AG09309 (cell line): ENCODE measurements around the gene ABTB1.

Experiments
- DNase-seq: peaks from one replicate; pipeline ENCODE4 v3.0.0-alpha.2; 2010; ENCODE audit warnings: low read depth
- H3K4me3 ChIP-seq: 2 replicates; pipeline ENCODE4 v1.5.1; 2011; ENCODE audit warnings: mild to moderate bottlenecking, low read depth, low read length, moderate library complexity; ENCODE audit not compliant: control insufficient read depth
- CTCF ChIP-seq: IDR thresholded peaks from 2 replicates; pipeline ENCODE4 v1.5.1; 2011; ENCODE audit warnings: mild to moderate bottlenecking, low read depth, low read length, inconsistent platforms; ENCODE audit not compliant: insufficient read depth, control insufficient read depth; ENCODE audit errors: missing control alignments

ABTB1 gene

GRCh38 chr3:127726894-127727293, 54.1 kb downstream of the ABTB1 start:
- H3K4me3 ChIP-seq = no peak overlapping the region
- no peak for TF ChIP-seq CTCF
- no peak for DNase-seq

DNA sequence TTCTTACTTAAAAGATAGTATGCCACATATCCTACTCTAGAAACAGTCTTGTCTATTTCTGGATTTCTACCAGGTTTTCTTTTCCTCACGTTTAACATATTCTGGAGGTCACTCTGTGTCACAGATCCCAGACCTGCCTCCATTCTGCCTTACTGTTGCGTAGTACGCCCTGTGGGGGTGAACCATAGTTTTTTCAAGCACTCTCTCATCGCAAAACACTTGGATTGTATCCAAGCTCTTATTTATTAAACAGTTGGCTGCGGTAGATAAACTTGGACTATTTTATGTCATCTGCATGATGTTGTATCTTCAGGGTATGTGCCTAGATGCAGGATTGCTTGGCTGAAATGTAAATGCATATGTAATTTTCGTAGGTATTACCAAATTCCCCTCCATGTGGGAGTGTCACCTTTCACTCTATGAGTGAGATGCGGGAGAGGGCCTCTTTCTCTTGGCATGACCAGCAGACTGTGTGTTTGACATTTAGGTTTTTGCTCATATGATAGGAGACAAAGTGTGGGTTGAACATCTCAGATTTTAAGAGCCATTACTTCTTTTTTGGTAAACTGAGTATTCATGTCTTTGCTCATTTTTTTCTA, 55.8 kb downstream of the ABTB1 start:
- DNase-seq = no peak
- TF ChIP-seq CTCF = no peak
- H3K4me3 ChIP-seq = no peak overlapping the region

- TF ChIP-seq CTCF = no peak
- no peak overlapping the region for H3K4me3 ChIP-seq
- no peak for DNase-seq
Measured at GRCh38 chr3:127729556-127730056, 56.9 kb downstream of the ABTB1 start.

DNA sequence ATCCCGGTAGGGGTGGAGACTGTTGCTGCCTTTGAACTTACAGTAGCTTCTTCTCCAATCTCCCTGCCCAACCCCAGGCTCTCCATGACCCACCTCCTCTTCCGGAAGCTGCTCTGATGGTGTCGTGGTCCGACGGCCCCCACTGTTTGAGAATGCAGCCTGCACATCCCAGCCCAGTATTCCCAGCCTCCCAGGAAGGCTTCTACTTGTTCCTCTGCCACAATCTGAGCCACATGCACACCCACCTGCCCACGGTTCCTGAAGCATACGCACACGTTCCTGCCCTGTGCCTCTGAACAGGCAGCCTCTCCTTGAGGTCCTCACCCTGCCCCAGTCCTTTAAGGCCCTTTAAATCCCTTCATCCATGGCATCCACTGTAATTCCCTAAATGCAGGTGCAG, 57.4 kb downstream of the ABTB1 start:
- DNase-seq = no peak
- TF ChIP-seq CTCF = no peak
- no peak overlapping the region for H3K4me3 ChIP-seq
